Anterior cingulate cortex (tissue), 58 donors: ENCODE data around the gene EIF3J.
A peak's percentile ranks its signal among the peaks of the same experiment; 100 is the strongest.
"Not testable (repeated sequence)": the region's sequence is repeated elsewhere in the genome, so short reads cannot be mapped to it uniquely, and the experiment has no call there.

Experiments used
- DNase-seq, 58 donors: peaks; one replicate each; lab custom pipeline; 2025; lab: John Stamatoyannopoulos, UW

EIF3J gene

GRCh38 chr15:44536962-44537734, at the start of gene EIF3J:
EIF3J (plus strand) TSS chr15:44537147; CDS start chr15:44537195, 48 bp downstream.
- peak in 57 of 58 donors; percentile 5 to 98 (median 92) for DNase-seq

- DNase-seq = no peak
These were observed 47.5 kb upstream of the EIF3J start for GRCh38 chr15:44489464-44489863.

GRCh38 chr15:44490622-44491021, 46.3 kb upstream of the EIF3J start:
- DNase-seq = no peak

- no peak for DNase-seq
These were observed 44.9 kb upstream of the EIF3J start for GRCh38 chr15:44492040-44492439.

GRCh38 chr15:44492672-44493071, 44.3 kb upstream of the EIF3J start:
- DNase-seq = no peak

GRCh38 chr15:44495562-44495961, 41.4 kb upstream of the EIF3J start:
- no peak for DNase-seq

- no peak for DNase-seq
These were observed 36.4 kb upstream of the EIF3J start for GRCh38 chr15:44500555-44500954.

GRCh38 chr15:44501768-44502366, 35.1 kb upstream of the EIF3J start:
- DNase-seq = peak in 1 of 58 donors; percentile 53

- no peak for DNase-seq
These were observed 20.5 kb upstream of the EIF3J start for GRCh38 chr15:44516436-44516835.

GRCh38 chr15:44519537-44519936, 17.4 kb upstream of the EIF3J start:
- no peak for DNase-seq

- no peak for DNase-seq
These were observed 11.9 kb upstream of the EIF3J start for GRCh38 chr15:44525018-44525417.

GRCh38 chr15:44527241-44527640, 9.7 kb upstream of the EIF3J start:
- DNase-seq = no peak

- DNase-seq = no peak
These were observed 6.9 kb upstream of the EIF3J start for GRCh38 chr15:44529864-44530604.

- DNase-seq = no peak
These were observed 6.3 kb upstream of the EIF3J start for GRCh38 chr15:44530653-44531052.

GRCh38 chr15:44532275-44532674, 4.7 kb upstream of the EIF3J start:
- not testable (repeated sequence) for DNase-seq

- DNase-seq = no peak
These were observed 4.3 kb upstream of the EIF3J start for GRCh38 chr15:44532689-44533088.

- no peak for DNase-seq
These were observed 1.9 kb upstream of the EIF3J start for GRCh38 chr15:44535092-44535491.

- DNase-seq = peak in 9 of 58 donors; percentile 14 to 49 (median 38)
These were observed 1.2 kb upstream of the EIF3J start for GRCh38 chr15:44535523-44536301.

- DNase-seq = peak in 57 of 58 donors; percentile 61 to 98 (median 91)
These were observed 515 bp upstream of the EIF3J start for GRCh38 chr15:44536302-44536961.

- no peak for DNase-seq
These were observed 841 bp downstream of the EIF3J start for GRCh38 chr15:44537735-44538240.
